ENCODE results near the gene ANAPC5.

- no peak for TF ChIP-seq CTCF (IDR thresholded peaks at IDR 0.05; ENCODE audit: insufficient read depth, low read length, poor library complexity, severe bottlenecking)
- no peak for TF ChIP-seq EZH2phosphoT487 (conservative IDR thresholded peaks at IDR 0.05; ENCODE audit: low read length)
Observed at GRCh38 chr12:121355818-121356217, 3.6 kb upstream of the ANAPC5 start.

Data from SU-DHL-6 (cell line).